ENCODE data around the gene NPAS3.

- no peak for TF ChIP-seq CTCF (IDR thresholded peaks at IDR 0.05; ENCODE audit: low read depth, low read length)
- no peak for TF ChIP-seq EZH2phosphoT487 (IDR thresholded peaks at IDR 0.05; ENCODE audit: low read depth)
These were observed 411.2 kb downstream of the NPAS3 start for GRCh38 chr14:33349871-33350270.

Data from OCI-LY3 (cell line).